GM18511 (cell line): ENCODE measurements around the gene CROT.

Experiments
- ATAC-seq: cut with Tn5 transposase; IDR thresholded peaks from one replicate; pipeline ENCODE4 v1.9.1; 2021; ENCODE audit warnings: mild to moderate bottlenecking, moderate library complexity; ENCODE audit not compliant: unreplicated experiment

Gene CROT

DNA sequence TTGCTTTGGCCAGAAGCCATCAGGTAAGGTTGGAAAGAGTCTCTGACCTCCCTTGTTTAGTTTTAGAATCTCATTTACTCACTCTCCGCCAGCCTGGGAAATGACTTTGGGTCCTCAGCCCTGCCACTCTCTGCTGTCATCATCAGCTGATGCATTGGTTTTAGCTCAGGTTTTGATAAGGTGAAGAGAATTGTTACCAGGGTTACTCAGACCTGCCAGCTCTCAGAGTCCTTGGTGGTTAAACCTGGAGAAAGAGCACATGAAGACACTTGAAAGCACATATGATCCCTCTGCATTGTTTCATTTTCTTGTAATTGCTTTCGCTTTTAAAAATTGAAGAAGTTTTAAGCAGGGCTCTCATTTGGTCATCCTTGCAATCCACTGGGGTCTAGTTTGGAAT, 4.0 kb upstream of the CROT start:
- no peak for ATAC-seq

DNA sequence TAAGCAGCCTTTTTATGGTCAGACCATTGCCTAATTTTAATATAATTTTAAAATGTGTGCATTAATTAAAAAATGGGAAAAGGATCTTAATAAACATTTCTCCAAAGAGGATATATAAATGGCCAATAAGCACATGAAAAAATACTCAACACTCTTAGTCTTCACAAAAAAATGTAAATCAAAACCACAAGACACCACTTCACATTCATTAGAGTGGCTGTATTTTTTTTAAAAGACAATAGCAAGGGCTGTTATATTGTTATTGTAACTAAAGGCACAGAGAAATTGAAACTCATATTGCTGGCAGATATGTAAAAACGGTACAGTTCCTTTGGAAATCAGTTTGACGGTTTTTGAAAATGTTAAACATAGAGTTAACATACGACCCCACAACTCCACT, 3.2 kb upstream of the CROT start:
- no peak for ATAC-seq

- ATAC-seq: no peak
Measured at GRCh38 chr7:87344446-87344845, 1.0 kb upstream of the CROT start.

DNA sequence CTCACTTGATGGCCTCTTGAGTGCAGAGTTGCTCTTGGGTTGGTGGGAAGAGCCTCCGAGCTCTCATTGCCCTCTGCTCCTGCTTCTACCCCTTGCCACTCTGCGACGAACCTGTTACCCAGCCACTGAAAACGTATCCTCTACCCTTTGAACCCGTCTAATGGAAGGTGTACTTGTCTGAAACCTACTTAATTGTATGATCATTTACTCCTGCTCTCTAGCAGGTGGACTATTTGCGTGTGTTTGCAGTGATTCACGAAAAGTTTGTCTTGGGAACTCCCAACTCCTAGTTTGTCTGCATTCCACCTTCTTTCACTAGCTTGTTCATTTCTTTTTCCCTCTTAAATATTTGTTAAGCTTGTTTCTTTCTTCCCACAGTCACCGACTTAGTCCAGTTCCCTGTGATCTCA, 503 bp downstream of the CROT start:
- peak; percentile 15 for ATAC-seq

GRCh38 chr7:87347207-87347606, 1.7 kb downstream of the CROT start:
- ATAC-seq: no peak

GRCh38 chr7:87347664-87348063, 2.2 kb downstream of the CROT start:
- no peak for ATAC-seq

GRCh38 chr7:87354749-87355148, 9.3 kb downstream of the CROT start:
- ATAC-seq: no peak

DNA sequence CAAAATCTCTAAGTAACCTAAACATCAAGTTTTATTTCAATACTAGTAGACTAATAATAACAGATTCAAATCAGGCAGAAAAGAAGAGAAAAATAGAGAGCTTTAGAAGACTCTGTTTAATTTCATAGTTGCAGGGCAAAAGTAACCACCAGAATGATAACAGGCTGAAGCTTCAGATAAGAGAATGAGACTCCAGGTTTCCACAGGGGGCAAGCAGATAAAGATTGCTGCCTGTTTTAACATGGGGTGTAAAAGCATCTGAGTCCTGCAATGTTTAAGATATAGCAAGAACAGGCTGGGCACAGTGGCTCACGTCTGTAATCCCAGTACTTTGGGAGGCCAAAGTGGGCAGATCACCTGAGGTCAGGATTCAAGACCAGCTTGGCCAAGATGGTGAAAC, 11.0 kb downstream of the CROT start:
- no peak for ATAC-seq

DNA sequence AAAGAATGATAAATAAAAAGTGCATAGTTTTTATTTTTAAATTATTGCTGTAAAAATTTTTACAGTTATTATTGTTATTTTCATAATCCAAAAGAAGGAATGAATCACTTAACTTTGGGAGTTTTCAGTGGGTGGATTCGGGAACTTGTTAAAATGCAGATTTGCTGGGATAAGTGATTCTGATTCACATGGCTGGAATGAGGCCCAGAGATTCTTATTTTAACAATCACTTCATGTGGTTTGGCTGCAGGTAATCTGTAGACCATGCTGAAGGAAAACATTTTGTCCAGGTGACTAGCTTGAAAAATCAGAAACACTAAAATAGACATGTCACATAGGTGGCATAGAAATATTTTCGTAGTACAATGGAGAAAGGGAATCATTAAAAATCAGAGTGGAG, 13.9 kb downstream of the CROT start:
- no peak for ATAC-seq

GRCh38 chr7:87361320-87361719, 15.9 kb downstream of the CROT start:
- ATAC-seq: no peak

DNA sequence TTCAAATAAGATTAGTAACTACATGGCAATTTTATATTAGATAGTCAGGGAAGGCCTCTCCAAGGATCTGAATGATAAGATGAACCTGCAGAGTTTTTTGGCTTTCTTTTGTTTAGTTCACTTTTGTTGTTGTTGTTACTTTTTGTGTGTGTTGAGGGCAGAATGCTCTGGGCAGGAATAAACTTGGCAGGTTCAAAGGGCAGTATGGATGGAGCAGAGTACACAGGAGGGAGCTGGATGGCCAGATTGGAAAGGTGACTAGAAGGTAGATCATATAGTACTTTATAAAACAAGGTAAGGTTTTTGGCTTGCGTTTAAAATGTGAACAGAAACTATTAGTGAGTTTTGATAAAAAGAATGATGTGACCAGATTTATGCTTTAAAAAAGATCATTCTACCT, 17.9 kb downstream of the CROT start:
- no peak for ATAC-seq

DNA sequence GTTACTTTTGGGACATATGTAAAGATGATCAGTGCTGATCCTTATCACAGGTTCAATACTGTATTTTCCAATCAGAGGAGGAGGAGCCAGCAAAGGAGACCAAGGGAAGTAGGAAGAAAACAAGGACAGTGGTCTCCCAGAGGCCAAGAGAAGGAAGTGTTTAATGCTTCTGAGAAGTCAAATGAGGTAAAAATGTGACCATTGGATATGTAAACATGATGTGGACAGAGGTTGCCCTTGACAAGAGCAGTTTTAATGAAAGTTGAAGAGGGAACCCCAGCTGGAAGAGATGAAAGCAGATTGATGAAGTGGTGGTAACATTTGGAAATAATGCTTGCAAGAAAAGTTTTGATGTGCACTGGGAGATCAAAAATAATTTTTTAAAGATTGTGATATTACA, 18.8 kb downstream of the CROT start:
- no peak for ATAC-seq

GRCh38 chr7:87369216-87369615, 23.8 kb downstream of the CROT start:
- no peak for ATAC-seq

GRCh38 chr7:87370660-87371180, 25.3 kb downstream of the CROT start:
- no peak for ATAC-seq

GRCh38 chr7:87375662-87376435, 30.4 kb downstream of the CROT start:
- no peak for ATAC-seq

GRCh38 chr7:87380905-87381304, 35.4 kb downstream of the CROT start:
- ATAC-seq: no peak

GRCh38 chr7:87391020-87391701, 45.7 kb downstream of the CROT start:
- no peak for ATAC-seq

GRCh38 chr7:87395442-87396020, 50.1 kb downstream of the CROT start:
- no peak for ATAC-seq

GRCh38 chr7:87398446-87398845, 53.0 kb downstream of the CROT start:
- no peak for ATAC-seq

GRCh38 chr7:87404674-87405073, 59.2 kb downstream of the CROT start:
- ATAC-seq: no peak

- ATAC-seq: no peak
Measured at GRCh38 chr7:87411186-87411585, 65.7 kb downstream of the CROT start.

DNA sequence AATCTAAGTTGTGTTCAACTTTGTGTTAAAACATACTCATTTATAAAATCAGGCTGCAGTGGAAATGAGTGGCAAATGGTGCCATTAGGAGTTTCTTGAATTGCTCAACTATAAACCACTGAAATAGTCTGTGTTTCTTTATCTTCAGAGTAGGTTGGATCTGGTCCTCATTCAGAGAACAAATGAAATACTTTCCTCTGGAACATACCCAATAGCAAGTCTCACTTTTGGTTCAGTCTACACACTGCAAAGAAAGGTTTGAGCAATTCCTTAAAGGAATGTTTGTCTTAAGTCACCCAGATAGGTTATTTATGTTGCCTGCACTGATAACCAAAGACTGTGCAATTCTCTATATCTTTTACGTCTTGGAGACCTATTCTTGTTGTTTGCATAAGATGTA, 67.6 kb downstream of the CROT start:
- ATAC-seq: no peak
